Keratinocyte (primary cell): ENCODE results near the gene RPS29.

Experiments
- CTCF ChIP-seq, 3 experiments: IDR thresholded peaks in 1 of 3; conservative IDR thresholded peaks in 1 of 3; optimal IDR thresholded peaks in 1 of 3; 2 replicates in 2 of 3; 3 replicates in 1 of 3; pipeline versions ENCODE3 to v1.5.1; 2011; ENCODE audit warnings: low read length in 3 of 3, mild to moderate bottlenecking in 3 of 3, moderate library complexity in 2 of 3, control low read depth in 1 of 3, inconsistent platforms in 1 of 3; ENCODE audit not compliant: insufficient read depth in 2 of 3; ENCODE audit errors: extremely low read depth in 1 of 3
- EZH2 ChIP-seq: IDR thresholded peaks from one replicate; pipeline ENCODE4 v1.6.1; 2012; ENCODE audit warnings: inconsistent platforms, mild to moderate bottlenecking, low read length, moderate library complexity

- TF ChIP-seq CTCF (optimal IDR thresholded peaks at IDR 0.05 in 1 of 3, IDR thresholded peaks at IDR 0.05 in 1 of 3, conservative IDR thresholded peaks at IDR 0.05 in 1 of 3; ENCODE audit: extremely low read depth in 1 of 3, insufficient read depth in 2 of 3, low read length in 3 of 3): no peak
- TF ChIP-seq EZH2: no peak
Observed at GRCh38 chr14:49549881-49550280, 36.3 kb downstream of the RPS29 start.
